MCF 10A (cell line): Measurements from ENCODE around the gene ZNF436. TPM values are rescaled to one million over a fixed set of nuclear protein-coding genes. Genes with fewer than 3 reads are reported as not detected.

Source experiments
- BruUV-seq: library from RNA; stranded (reverse); fragments of 400-500 nt; replicated peaks from 2 replicates; lab custom pipeline; 2021; lab: Mats Ljungman, UMichigan
- CTCF ChIA-PET: fragments of 300-600 bp; sonication (Branson Sonifier 250); formaldehyde crosslinking; extraction: SDS; loops from one replicate; lab custom pipeline; 2021; ENCODE audit warnings: antibody characterized with exemption, inconsistent platforms; lab: Yijun Ruan, JAX
- POLR2A ChIA-PET: fragments of 300-600, 350-650 bp; sonication (Branson Sonifier 250); formaldehyde crosslinking; extraction: SDS; loops from one replicate; lab custom pipeline; 2020; ENCODE audit warnings: antibody characterized with exemption, inconsistent platforms; lab: Yijun Ruan, JAX
- DNase-seq: peaks from one replicate; pipeline ENCODE4 v3.0.0-alpha.2; 2018; ENCODE audit not compliant: unreplicated experiment
- H3K27ac Mint-ChIP-seq: one replicate; pipeline ENCODE4 v1.8.0; 2022; ENCODE audit warnings: mild to moderate bottlenecking, low read depth, mixed read lengths; ENCODE audit not compliant: unreplicated experiment
- H3K27me3 Mint-ChIP-seq: one replicate; pipeline ENCODE4 v1.8.0; 2022; ENCODE audit warnings: mixed read lengths; ENCODE audit not compliant: insufficient read depth, unreplicated experiment
- H3K36me3 Mint-ChIP-seq: one replicate; pipeline ENCODE4 v1.8.0; 2022; ENCODE audit warnings: mild to moderate bottlenecking, moderate library complexity, mixed read lengths; ENCODE audit not compliant: insufficient read depth, unreplicated experiment
- H3K4me1 Mint-ChIP-seq: one replicate; pipeline ENCODE4 v1.8.0; 2022; ENCODE audit warnings: mixed read lengths; ENCODE audit not compliant: insufficient read depth, unreplicated experiment
- H3K4me3 Mint-ChIP-seq: one replicate; pipeline ENCODE4 v1.8.0; 2022; ENCODE audit warnings: mild to moderate bottlenecking, moderate library complexity, mixed read lengths; ENCODE audit not compliant: unreplicated experiment
- H3K9me3 Mint-ChIP-seq: one replicate; pipeline ENCODE4 v1.8.0; 2022; ENCODE audit warnings: mixed read lengths; ENCODE audit not compliant: unreplicated experiment
- CTCF ChIP-seq: fragments of 200-600 bp; IDR thresholded peaks from one replicate; pipeline ENCODE4 v1.8.0; 2022; ENCODE audit warnings: antibody characterized with exemption, mild to moderate bottlenecking; ENCODE audit not compliant: unreplicated experiment
- intact Hi-C: fragments of 100-400 bp; cut with micrococcal nuclease; formaldehyde crosslinking; loops from 2 replicates; pipeline ENCODE4 v1.14.1; 2022
- total RNA-seq: library from RNA; stranded (reverse); gene quantifications from 2 replicates; pipeline ENCODE4 v1.2.3, GENCODE V29; 2022

ZNF436 gene
- total RNA-seq, 1 experiment from 2014 or later = 6.5 TPM

GRCh38 chr1:23339632-23340031 is 30.0 kb downstream of the ZNF436 start:
- TF ChIP-seq CTCF = no peak
- no peak for DNase-seq
- intact Hi-C loops = loop anchor here (5.0 kb wide), 2 partner anchors 138 to 198 kb away; no protein-coding TSS in a partner anchor
- Mint-ChIP-seq H3K9me3 (no peaks in the 10 kb centered on the region), H3K4me1 (peaks cover 44% of the 10 kb centered on the region), H3K27me3 (no peaks in the 10 kb centered on the region), H3K27ac (peak overlapping the region; percentile 60), H3K36me3 (peaks cover 60% of the 10 kb centered on the region), H3K4me3 (peak overlapping the region; percentile 77)
- POLR2A ChIA-PET = interaction anchor here (1.0 to 12.1 kb wide), 11 partner anchors 10 to 200 kb away, joined by 3 to 335 read pairs (median 8); partner anchors contain the start of genes ASAP3 and ZNF436
- CTCF ChIA-PET = interaction anchor here (0.6 to 4.6 kb wide), 3 partner anchors 31 to 142 kb away, joined by 3 to 21 read pairs (median 3); no protein-coding TSS in a partner anchor
- no TSS peak for BruUV-seq

GRCh38 chr1:23337869-23338268 is 31.8 kb downstream of the ZNF436 start:
- DNase-seq = no peak
- BruUV-seq = no TSS peak
- Mint-ChIP-seq H3K4me1 (peaks cover 44% of the 10 kb centered on the region), H3K27me3 (no peaks in the 10 kb centered on the region), H3K27ac (no peak overlapping the region), H3K36me3 (peaks cover 75% of the 10 kb centered on the region), H3K9me3 (no peaks in the 10 kb centered on the region), H3K4me3 (no peak overlapping the region)
- ChIA-PET POLR2A (interaction anchor here (3.5 to 12.1 kb wide), 3 partner anchors 14 to 65 kb away, joined by 18 to 335 read pairs (median 113); partner anchors contain the start of gene ZNF436), CTCF (interaction anchor here (0.6 to 1.5 kb wide), 3 partner anchors 13 to 66 kb away, joined by 3 to 8 read pairs (median 3); no protein-coding TSS in a partner anchor)
- intact Hi-C loops = no loop called here
- no peak for TF ChIP-seq CTCF

GRCh38 chr1:23331713-23332112 is 37.9 kb downstream of the ZNF436 start:
- intact Hi-C loops = no loop called here
- BruUV-seq = no TSS peak
- Mint-ChIP-seq H3K27me3 (no peaks in the 10 kb centered on the region), H3K4me3 (no peak overlapping the region), H3K27ac (no peak overlapping the region), H3K4me1 (peaks cover 13% of the 10 kb centered on the region), H3K36me3 (peaks cover 97% of the 10 kb centered on the region), H3K9me3 (no peaks in the 10 kb centered on the region)
- ChIA-PET POLR2A (interaction anchor here (1.0 to 4.6 kb wide), 3 partner anchors 9 to 72 kb away, joined by 3 to 31 read pairs (median 4); no protein-coding TSS in a partner anchor), CTCF (interaction anchor here (0.6 to 0.7 kb wide), 2 partner anchors 45 to 73 kb away, joined by 3 read pairs; no protein-coding TSS in a partner anchor)
- no peak for DNase-seq
- no peak for TF ChIP-seq CTCF

- Mint-ChIP-seq H3K4me1 (peaks cover 13% of the 10 kb centered on the region), H3K27ac (no peak overlapping the region), H3K36me3 (peaks cover 97% of the 10 kb centered on the region), H3K9me3 (no peaks in the 10 kb centered on the region), H3K4me3 (no peak overlapping the region), H3K27me3 (no peaks in the 10 kb centered on the region)
- CTCF ChIA-PET = interaction anchor here (1.9 kb wide), 1 partner anchor 32 kb away, joined by 5 read pairs; no protein-coding TSS in a partner anchor
- TF ChIP-seq CTCF = no peak
- POLR2A ChIA-PET = interaction anchor here (1.0 to 4.6 kb wide), 4 partner anchors 10 to 73 kb away, joined by 3 to 31 read pairs (median 6); partner anchors contain the start of gene HNRNPR
- intact Hi-C loops = no loop called here
- BruUV-seq = no TSS peak
- no peak for DNase-seq
Observed at GRCh38 chr1:23330846-23331245, 38.8 kb downstream of the ZNF436 start.
